Glutamatergic neuron (in vitro differentiated cells): ENCODE measurements around the gene LIN28B. TPM values are rescaled to one million over a fixed set of nuclear protein-coding genes. Genes with fewer than 3 reads are reported as not detected.

Experiments
- DNase-seq: peaks from one replicate; pipeline ENCODE4 v3.0.0; 2022
- H3K27ac Mint-ChIP-seq: one replicate; pipeline ENCODE4 v1.8.0; 2020; ENCODE audit warnings: mild to moderate bottlenecking, mixed read lengths, inconsistent platforms; ENCODE audit not compliant: unreplicated experiment
- H3K27me3 Mint-ChIP-seq: one replicate; pipeline ENCODE4 v1.8.0; 2020; ENCODE audit warnings: mild to moderate bottlenecking, moderate library complexity, mixed read lengths, inconsistent platforms; ENCODE audit not compliant: unreplicated experiment
- H3K36me3 Mint-ChIP-seq: one replicate; pipeline ENCODE4 v1.8.0; 2020; ENCODE audit warnings: mild to moderate bottlenecking, mixed read lengths, inconsistent platforms; ENCODE audit not compliant: unreplicated experiment
- H3K4me1 Mint-ChIP-seq: one replicate; pipeline ENCODE4 v1.8.0; 2020; ENCODE audit warnings: mild to moderate bottlenecking, low read depth, mixed read lengths, inconsistent platforms; ENCODE audit not compliant: unreplicated experiment
- H3K4me3 Mint-ChIP-seq: one replicate; pipeline ENCODE4 v1.8.0; 2020; ENCODE audit warnings: mild to moderate bottlenecking, mixed read lengths, inconsistent platforms; ENCODE audit not compliant: unreplicated experiment
- H3K9me3 Mint-ChIP-seq: one replicate; pipeline ENCODE4 v1.8.0; 2020; ENCODE audit warnings: mild to moderate bottlenecking, moderate library complexity, mixed read lengths, inconsistent platforms; ENCODE audit not compliant: unreplicated experiment
- total RNA-seq: library from RNA; stranded (reverse); fragmentation: NEBNext Ultra II Directional; extraction: Animal tissue kit (Norgen Biotek cat#: 25700); gene quantifications from one replicate; pipeline ENCODE4 v1.2.1, GENCODE V29; 2021; ENCODE audit not compliant: unreplicated experiment
- TF ChIP-seq, protein P1 (sequence below): fragments of 200-600 bp; sonication (generic); IDR thresholded peaks from one replicate; pipeline ENCODE4 v1.5.0; 2021; ENCODE audit not compliant: partially characterized antibody, unreplicated experiment

Gene LIN28B
- total RNA-seq, 1 donor from 2014 or later = 105 TPM

DNA sequence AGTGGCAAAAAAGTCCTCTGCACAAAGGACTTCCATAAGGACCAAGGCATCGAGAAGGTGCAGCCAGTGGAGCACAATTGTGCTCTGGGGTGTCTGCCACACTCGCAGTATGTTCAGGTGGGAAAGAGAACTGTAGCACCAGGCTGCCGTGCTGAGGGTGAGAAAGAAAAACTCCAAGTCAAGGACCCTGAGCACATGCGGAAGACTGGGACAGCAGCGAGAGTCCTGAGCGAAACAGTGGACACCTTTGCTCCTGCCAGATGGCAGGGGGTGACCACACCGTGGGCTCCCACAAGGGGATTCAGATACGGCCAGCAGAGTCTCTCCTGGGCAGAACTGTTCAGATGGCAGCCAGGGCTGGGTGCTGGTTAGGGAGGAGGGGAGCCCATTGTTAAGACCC lies 149.4 kb downstream of the LIN28B start:
- Mint-ChIP-seq H3K36me3 (peaks cover 12% of the 10 kb centered on the region), H3K9me3 (peaks cover 2% of the 10 kb centered on the region), H3K4me3 (no peak overlapping the region), H3K27ac (no peak overlapping the region), H3K27me3 (peaks cover 3% of the 10 kb centered on the region), H3K4me1 (no peaks in the 10 kb centered on the region)
- TF ChIP-seq, protein P1, sequence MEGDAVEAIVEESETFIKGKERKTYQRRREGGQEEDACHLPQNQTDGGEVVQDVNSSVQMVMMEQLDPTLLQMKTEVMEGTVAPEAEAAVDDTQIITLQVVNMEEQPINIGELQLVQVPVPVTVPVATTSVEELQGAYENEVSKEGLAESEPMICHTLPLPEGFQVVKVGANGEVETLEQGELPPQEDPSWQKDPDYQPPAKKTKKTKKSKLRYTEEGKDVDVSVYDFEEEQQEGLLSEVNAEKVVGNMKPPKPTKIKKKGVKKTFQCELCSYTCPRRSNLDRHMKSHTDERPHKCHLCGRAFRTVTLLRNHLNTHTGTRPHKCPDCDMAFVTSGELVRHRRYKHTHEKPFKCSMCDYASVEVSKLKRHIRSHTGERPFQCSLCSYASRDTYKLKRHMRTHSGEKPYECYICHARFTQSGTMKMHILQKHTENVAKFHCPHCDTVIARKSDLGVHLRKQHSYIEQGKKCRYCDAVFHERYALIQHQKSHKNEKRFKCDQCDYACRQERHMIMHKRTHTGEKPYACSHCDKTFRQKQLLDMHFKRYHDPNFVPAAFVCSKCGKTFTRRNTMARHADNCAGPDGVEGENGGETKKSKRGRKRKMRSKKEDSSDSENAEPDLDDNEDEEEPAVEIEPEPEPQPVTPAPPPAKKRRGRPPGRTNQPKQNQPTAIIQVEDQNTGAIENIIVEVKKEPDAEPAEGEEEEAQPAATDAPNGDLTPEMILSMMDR = no peak
- no peak for DNase-seq

DNA sequence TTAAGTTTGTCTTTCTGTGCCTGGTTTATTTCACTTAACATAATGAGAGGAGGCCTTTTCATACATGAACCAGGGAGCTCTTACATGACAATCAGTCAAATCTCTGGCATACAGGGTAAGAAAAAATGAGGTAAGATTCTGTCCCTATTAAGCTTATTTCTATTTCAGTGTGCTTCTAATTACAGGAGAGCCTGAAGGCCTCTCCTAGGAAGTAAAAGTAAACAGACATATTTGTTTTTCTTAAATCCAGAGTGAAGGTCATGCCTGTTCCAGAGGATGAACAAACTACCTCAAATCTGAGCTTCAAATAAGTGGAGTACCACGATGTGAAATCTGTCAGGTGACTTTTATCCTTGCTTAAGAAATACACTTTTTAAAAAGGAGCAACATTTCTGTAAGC lies 150.3 kb downstream of the LIN28B start:
- TF ChIP-seq, protein P1 = no peak
- H3K27me3 Mint-ChIP-seq = no peaks in the 10 kb centered on the region
- DNase-seq = no peak
- H3K4me1 Mint-ChIP-seq = no peaks in the 10 kb centered on the region
- no peak overlapping the region for H3K27ac Mint-ChIP-seq
- H3K36me3 Mint-ChIP-seq = peaks cover 5% of the 10 kb centered on the region
- H3K4me3 Mint-ChIP-seq = no peak overlapping the region
- H3K9me3 Mint-ChIP-seq = peaks cover 2% of the 10 kb centered on the region

DNA sequence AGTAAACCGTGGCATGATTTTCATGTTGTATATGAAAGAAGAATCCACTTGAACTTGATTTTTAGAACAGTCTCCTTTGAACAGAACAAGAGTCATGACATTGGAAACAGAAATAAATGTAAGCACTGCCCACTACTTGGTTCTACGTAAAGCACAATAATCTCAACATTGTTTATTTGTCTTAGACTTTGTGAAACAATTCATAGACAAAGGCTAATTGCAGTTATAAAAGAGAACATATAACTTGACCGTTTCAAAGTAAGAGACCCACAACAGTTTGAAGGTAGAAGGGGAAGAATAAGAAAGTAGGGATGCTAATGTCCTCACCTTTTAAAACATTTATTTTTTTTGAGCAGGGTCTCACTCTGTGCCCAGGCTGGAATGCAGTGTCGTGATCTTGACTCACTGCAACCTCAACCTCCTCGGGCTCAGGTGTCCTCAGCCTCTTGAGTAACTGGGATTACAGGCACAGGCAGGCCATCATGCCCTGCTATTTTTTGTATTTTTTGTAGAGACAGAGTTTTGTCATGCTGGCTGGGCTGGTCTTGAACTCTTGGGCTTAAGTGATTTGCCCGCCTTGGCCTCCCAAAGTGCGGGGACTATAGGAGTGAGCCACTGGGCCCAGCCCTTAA lies 151.8 kb downstream of the LIN28B start:
- peaks cover 2% of the 10 kb centered on the region for H3K9me3 Mint-ChIP-seq
- H3K27ac Mint-ChIP-seq = no peak overlapping the region

DNA sequence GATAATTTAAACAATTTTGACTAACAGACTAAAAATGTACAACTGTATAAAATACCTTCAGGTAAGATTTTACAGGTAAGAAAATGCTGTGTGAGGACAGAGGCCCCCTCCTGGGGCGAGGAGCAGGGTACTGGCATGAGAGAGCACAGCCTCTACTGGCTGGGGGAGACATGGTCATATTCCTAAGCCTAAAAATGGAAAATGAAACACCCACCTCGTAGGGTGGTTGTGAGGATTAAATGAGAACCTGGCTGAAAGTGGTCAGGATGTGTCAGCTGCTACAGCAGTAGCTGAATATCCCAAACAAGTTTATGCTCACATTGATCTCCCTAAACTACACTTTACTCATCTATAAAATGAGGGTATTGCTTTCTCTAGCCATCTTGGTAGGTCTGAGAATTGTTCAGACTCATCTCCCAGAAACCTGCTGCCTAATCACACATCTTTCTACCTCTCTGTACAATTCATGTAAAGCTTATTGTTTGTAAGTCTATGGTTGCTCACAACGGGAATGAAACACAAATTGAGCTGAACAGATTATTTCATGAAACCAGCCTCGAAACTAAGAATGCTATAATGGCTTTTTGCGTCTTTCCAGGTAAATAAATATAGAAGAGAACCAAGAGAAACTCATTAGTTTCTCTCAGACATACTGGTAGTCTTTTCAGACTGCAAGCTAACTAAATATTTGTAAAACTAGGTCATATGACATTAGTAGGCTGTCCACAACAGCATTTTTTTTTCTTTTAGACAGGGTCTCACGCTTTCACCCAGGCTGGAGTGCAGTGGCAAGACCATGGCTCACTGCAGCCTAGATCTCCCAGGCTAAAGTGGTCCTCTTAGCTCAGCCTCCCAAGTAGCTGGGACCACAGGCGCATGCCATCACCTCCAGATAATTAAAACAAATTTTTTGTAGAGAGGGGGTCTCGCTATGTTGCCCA lies 153.3 kb downstream of the LIN28B start:
- Mint-ChIP-seq H3K4me1 (no peaks in the 10 kb centered on the region), H3K27ac (no peak overlapping the region), H3K9me3 (peaks cover 2% of the 10 kb centered on the region), H3K36me3 (peaks cover 5% of the 10 kb centered on the region), H3K27me3 (no peaks in the 10 kb centered on the region), H3K4me3 (no peak overlapping the region)
- no peak for DNase-seq
- TF ChIP-seq, protein P1 = no peak

More for the DNA sequence above, 151.8 kb downstream of the LIN28B start:
- Mint-ChIP-seq H3K36me3 (peaks cover 5% of the 10 kb centered on the region), H3K4me3 (no peak overlapping the region), H3K4me1 (no peaks in the 10 kb centered on the region), H3K27me3 (no peaks in the 10 kb centered on the region)
- TF ChIP-seq, protein P1 = no peak
- DNase-seq = no peak

DNA sequence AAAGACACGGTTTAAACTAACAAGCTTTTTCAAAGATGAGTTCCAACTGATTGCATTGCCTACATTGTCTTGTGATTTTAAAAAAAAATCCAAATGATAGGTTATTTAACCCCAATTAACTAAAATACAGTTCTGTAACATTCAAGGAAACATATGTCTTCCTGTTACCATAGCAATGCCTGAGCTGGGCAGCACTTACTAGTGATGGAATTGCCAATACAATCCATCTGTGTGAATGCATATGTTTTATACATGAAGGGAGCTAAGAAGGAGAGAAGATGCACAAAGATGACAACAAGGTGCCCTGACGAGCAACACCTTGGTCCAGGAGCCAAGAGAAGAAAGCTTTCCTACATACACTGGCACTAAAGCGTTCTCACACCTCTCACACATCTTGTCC lies 154.2 kb downstream of the LIN28B start:
- Mint-ChIP-seq H3K9me3 (peaks cover under 1% of the 10 kb centered on the region), H3K27me3 (no peaks in the 10 kb centered on the region), H3K27ac (no peak overlapping the region), H3K4me1 (no peaks in the 10 kb centered on the region), H3K4me3 (no peak overlapping the region), H3K36me3 (peaks cover 5% of the 10 kb centered on the region)
- DNase-seq = no peak
- TF ChIP-seq, protein P1 = no peak
